Activated gamma-delta T cell treated with anti-CD3 and anti-CD28 coated beads, Interleukin-2, amount 50 U/mL, for 16 hours (primary cell): Measurements from ENCODE around the gene CRY1.
A peak's percentile ranks its signal among the peaks of the same experiment; 100 is the strongest.

Experiments
- DNase-seq: peaks from one replicate; pipeline ENCODE4 v3.0.0-alpha.2; 2020; ENCODE audit warnings: low read depth

Gene CRY1

DNA sequence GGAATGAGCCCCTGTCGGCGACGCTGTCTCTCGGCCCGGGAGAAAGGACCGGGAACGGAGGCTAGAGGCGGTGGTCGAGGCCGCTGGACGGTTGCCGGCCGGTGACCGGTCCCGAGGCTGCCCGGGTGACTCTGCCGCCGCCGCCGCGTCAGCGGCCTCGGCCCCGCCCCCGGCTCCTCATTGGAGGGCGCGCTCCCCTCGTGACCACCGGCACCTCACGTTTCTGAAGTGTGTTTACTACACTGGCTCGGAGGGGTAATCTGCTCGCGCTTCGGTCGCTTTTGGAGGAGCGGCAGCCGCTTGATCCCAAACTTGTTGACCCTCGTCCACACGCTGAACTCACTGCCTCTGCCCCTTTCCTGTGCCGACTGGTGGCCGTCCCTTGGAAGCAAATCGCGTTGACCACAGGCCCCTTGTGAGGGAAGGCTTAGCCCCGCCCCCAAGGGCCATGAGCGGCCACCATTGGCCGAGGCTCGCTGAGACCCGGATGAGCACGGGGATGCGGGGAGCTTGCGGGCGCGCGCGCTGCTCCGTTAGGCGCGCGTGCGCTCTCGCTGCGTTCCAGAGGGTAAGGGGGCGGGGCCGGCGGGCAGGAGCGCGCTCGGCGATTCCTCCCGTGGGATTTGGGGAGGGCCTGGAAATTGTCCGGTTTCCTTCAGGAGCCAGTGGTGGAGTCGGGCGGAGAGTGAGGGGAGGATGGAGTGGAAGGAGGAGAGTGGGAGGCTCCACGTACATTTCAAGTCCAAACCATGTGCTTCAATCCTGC lies at the start of gene CRY1:
CRY1 (minus strand) TSS at position 133 of the 766 bp plus-strand sequence. CDS start 588 bp downstream, outside the sequence.
- DNase-seq = peak; percentile 88

DNA sequence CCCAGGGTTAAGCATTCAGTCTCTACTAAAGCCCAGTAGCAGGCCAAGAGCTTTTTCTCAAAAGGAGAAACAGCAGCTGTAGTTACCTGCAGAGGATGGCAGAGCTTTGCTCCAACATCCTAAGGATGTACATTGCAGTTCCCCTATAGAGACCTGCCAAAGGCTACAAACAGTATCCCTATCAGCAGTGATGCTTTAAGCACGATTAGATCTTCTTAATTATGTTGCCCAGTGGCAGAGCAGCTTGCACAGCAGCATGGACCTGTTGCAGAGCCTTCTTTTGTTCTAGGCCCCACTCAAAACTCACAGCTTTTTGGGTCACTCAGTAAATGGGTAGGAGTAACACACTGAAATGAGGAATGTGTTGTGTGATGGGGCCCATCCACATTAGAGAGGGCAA lies 46.4 kb upstream of the CRY1 start:
- no peak for DNase-seq

DNA sequence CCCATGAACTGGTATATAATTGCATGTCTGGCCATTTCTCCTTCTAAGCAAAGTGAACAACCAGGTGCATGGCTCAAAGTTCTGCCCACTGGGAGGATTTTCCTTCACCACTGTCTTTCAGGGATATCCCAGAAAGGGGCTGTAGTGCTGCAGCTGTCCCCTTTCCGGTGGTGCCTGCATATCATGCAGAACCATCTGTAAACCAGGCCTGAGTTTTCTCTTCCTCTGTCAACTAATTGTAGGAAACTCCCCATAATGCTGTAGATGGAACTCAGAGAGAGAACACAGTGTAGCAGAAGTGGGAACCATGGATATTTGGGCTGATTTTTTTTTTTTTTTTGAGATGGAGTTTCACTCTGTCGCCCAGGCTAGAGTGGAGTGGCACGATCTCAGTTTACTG lies 45.6 kb upstream of the CRY1 start:
- DNase-seq = no peak

DNA sequence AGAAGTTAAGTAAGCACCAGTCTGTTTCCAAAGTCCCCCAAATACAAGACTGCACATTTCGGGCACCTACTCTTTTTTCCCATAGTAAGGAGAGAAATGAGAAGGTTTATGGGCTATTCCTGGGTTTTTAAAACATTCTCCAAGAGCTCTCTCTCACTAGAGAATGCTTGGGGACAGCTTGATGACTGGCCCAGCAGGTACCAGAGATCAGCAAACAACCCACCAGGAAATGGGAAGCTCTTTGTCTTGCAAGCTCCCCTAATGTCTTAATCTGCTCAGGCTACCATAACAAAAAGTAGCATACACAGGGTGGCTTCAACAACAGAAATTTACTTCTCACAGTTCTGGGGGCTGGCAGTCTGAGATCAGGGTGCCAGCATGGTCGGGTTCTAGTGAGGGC lies 41.8 kb upstream of the CRY1 start:
- no peak for DNase-seq

GRCh38 chr12:107134558-107134957 lies 41.2 kb upstream of the CRY1 start:
- DNase-seq = peak; percentile 1

GRCh38 chr12:107133462-107133861 lies 40.1 kb upstream of the CRY1 start:
- DNase-seq = no peak

DNA sequence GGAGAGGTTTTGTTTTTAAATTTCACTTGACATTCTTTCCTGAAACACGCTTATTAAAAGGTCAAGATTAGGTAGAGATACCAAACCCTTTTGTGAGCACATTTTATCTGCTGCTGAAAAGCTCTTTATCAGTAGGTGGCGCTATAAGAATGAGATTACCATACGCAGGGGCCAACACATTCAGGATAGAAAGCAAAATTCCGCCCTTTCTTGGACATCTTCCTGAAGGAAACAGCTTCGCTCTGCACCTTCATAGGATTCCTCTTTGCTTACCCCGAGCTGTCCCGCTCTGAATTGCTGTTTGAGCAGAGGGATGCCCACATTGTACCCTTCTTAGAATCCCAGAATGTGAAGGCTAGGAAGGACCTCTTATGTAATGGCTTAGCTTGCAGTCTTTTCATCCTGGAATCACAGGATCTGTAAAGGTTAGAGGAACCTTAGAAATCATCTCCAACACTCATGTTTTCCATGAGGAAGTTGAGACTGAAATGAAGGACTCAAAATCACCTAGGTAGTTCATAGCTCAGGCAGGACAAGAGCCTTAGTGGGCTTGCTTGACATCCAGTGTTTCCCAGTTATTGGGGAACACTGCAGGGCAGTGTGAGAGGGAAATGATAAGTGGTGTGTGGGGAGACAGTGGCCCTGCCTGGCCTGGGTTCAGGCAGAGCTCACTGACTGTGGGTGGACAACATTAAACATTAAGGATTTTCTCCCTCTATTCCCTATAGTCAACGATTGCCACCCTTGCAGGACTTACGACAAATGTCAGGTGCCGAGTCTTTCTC lies 38.7 kb upstream of the CRY1 start:
- DNase-seq = no peak

GRCh38 chr12:107130830-107131611 lies 37.7 kb upstream of the CRY1 start:
- no peak for DNase-seq

DNA sequence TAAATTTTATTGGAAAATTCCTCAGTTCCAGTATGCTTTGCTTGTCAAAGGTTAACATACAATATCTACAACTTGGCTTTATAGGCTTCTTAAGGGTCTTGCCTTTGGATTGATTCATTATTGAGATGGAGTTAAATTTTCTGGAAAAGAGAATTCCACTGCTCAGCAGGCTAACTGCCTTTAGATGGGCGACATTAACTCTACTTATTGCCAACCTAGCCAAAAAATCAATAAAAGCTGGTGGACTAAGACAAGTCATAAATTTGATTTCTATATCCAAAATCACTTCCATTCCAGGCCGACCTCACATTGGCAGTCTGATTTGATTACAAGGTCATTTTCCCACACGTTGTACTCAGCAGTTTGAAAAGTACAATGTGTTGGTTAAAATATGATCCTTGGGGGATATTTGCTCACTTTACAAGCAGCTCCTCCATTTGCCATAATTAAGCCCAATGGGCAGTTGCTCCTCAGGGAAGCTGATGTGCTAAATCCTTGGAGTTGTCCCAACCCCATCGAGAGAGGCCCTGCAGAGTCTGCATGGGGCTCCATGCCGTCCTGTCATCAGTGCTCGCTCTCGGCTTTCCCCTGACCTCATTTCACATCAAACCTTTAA lies 36.1 kb upstream of the CRY1 start:
- DNase-seq = no peak

GRCh38 chr12:107127482-107128430 lies 34.4 kb upstream of the CRY1 start:
- no peak for DNase-seq

- DNase-seq = no peak
Measured at GRCh38 chr12:107126796-107127481, 33.6 kb upstream of the CRY1 start.

DNA sequence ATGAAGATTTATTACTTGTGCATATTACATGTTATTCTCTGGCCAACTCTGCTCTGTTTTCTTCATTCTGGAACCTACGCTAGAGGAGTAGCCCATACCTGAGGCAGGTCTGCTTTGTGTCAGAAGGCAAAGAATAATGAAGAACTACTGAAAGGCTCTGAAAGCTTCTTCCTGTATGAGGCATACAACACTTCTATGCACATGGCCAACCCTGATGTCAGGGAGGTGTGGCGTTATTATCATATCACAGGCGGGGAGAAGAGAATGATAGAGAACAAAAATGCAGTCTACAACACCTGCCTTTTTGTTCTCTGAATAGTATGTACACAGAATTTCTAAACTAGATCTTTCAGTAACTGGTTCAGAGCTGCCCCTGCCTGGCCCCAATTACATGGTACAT lies 32.5 kb upstream of the CRY1 start:
- DNase-seq = no peak

DNA sequence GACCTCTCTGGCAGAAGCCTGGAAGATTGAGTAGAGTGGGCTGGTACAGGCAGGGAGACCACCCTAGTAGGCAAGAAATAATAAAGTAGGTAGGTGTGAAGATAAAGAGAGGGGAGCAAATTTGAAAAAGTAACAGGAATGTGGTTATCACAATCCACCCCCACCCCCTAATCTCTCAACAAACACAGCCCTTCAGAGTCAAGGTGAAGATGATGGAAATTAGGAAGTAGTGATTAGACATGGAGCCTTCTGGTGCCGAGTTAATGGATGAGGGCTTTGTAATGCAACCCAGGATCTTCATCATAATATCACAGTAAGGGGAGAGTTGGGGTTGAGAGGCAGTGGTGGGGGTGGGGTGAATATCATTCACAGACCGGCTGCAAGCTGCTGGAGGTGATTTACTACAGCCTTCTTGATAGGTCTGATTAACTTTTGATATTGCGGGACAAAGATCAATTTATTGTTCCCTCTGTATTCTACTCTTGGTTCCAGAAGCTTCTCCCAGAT lies 29.2 kb upstream of the CRY1 start:
- no peak for DNase-seq

DNA sequence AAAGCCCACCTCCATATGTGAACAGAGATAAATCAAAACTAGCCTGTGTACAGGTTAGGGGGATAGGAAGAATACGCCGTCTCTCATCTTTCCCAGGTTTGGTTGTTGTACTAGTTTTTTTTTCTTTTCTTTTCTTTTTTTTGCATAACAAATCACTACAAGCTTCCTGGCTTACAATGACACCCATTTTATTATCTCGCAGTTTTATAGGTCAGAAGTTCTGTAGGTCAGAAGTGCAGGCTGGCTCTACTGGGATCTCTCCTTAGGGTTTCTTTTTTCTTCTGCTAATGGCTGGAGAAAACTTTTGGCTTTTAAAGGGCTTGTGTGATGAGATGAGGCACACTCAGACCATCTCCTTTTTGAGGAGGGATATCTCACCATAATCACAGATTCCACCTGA lies 25.7 kb upstream of the CRY1 start:
- no peak for DNase-seq

DNA sequence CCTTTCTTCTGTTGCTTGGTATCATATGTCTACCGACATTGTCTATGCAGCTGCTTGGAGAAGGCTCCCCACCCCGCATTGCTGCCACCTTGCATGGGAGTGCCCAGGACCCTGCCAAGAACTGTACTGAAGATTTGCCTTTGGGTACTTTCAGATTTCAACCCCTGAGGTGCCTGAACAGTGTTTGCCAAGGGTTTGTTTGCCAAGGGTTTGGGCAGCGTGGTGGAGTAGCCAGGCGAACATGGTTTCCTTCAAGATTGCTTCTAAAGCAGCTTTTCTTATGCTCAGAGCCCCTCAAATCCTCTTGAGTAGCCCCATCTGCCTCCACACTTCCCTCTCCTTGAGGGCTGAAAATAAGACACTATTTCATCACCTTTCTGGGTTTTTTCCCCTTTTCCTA lies 25.3 kb upstream of the CRY1 start:
- DNase-seq = no peak

DNA sequence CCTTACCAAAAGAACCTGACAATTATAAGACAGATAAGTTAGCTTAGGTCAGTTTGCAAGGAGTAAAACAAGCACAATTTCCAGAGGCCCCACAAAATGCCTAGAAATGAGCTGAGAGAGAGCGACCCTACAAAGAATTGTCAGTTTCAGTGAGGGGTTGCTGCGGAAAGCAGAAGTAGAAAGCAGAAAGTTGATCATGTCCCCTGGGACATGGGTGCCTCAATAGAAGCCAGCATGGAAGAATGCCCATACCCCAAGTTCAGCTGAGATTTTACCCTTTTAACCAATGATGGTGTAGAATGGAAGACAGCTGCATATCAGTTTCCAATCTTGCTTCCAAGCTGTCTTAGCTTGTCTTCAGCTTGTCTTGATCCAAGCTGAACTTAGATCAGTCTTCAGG lies 21.8 kb upstream of the CRY1 start:
- DNase-seq = no peak

- DNase-seq = no peak
Measured at GRCh38 chr12:107111314-107111713, 18.0 kb upstream of the CRY1 start.

GRCh38 chr12:107109726-107110719 lies 16.7 kb upstream of the CRY1 start:
- no peak for DNase-seq

DNA sequence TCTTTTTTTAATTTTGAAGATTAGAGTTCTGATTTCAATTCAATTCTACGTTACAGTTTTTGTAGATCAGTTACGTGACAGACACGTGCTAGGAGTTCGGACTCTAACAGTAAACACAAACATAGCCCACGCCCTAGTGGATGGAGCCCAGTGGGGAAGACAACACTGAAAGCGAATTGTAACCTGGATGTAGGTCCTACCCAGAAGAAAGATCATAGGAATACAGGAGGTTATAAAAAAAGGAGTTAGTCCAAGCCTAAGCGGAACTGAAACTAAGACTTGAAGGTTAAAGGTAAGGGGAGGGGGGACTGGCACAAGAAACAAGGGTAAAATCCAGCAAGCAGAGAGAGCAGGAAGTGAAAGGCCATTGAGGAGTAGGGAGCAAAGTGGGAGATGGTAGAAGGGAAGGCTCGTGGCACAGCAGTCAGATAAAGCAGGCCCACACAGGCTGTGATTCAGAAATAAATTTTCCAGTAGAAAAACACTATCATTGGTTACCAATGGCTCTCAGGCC lies 15.7 kb upstream of the CRY1 start:
- DNase-seq = no peak
